B cell (primary cell): ENCODE results near the gene FIBCD1. TPM values are rescaled to one million over a fixed set of nuclear protein-coding genes. Genes with fewer than 3 reads are reported as not detected.

ENCODE experiments used
- ATAC-seq: fragments of 200-7000 bp; cut with Tn5 transposase; one replicate; pipeline ENCODE4 v1.10.0; 2021; ENCODE audit warnings: low read depth, mild to moderate bottlenecking, moderate number of reproducible peaks, moderate library complexity
- CTCF ChIA-PET: fragments of 350-600 bp; sonication (Branson Sonifier 250); formaldehyde crosslinking; loops from one replicate; lab custom pipeline; 2021; ENCODE audit warnings: antibody characterized with exemption, inconsistent platforms; lab: Charles Lee
- POLR2A ChIA-PET: fragments of 350-600 bp; sonication (Branson Sonifier 250); formaldehyde crosslinking; loops from one replicate; lab custom pipeline; 2021; ENCODE audit warnings: antibody characterized with exemption; lab: Charles Lee
- DNase-seq: peaks from one replicate; pipeline ENCODE4 v3.0.0; 2013
- H2AFZ ChIP-seq: 2 replicates; pipeline ENCODE4 v1.6.1; 2012; ENCODE audit warnings: mild to moderate bottlenecking, low read depth, low read length; ENCODE audit not compliant: insufficient read depth, poor library complexity, severe bottlenecking
- H3K27ac ChIP-seq, 2 donors: 1 replicate in 1 of 2; 2 replicates in 1 of 2; pipeline ENCODE4 v1.5.1; 2012 to 2013; ENCODE audit warnings: low read length in 2 of 2, mild to moderate bottlenecking in 2 of 2, moderate library complexity in 1 of 2
- H3K27me3 ChIP-seq, 4 experiments: fragments of 200-600 bp in 1 of 4; sonication (generic) in 1 of 4; replicated peaks in 1 of 4; 1 replicate in 2 of 4; 2 replicates in 2 of 4; pipeline versions ENCODE4 v1.6.1 to v1.7.0; 2013 to 2016; ENCODE audit warnings: low read length in 3 of 4, mild to moderate bottlenecking in 2 of 4, mixed read lengths in 1 of 4, moderate library complexity in 1 of 4; ENCODE audit not compliant: insufficient read depth in 4 of 4, control insufficient read depth in 3 of 4; ENCODE audit errors: control extremely low read depth in 1 of 4
- H3K36me3 ChIP-seq, 2 experiments: replicated peaks in 1 of 2; 1 replicate in 1 of 2; 2 replicates in 1 of 2; pipeline versions ENCODE4 v1.6.1 to v1.7.1; 2013; ENCODE audit warnings: low read length in 1 of 2; ENCODE audit not compliant: insufficient read depth in 2 of 2, control insufficient read depth in 1 of 2; ENCODE audit errors: control extremely low read depth in 1 of 2, extremely low read depth in 1 of 2
- H3K4me1 ChIP-seq, 2 donors: fragments of 200-600 bp in 1 of 2; sonication (generic) in 1 of 2; 1 replicate in 1 of 2; 2 replicates in 1 of 2; pipeline versions ENCODE4 v1.5.1 to v1.6.1; 2013 to 2017; ENCODE audit warnings: low read length in 2 of 2; ENCODE audit not compliant: control insufficient read depth in 2 of 2, insufficient read depth in 2 of 2
- H3K4me2 ChIP-seq: replicated peaks from 2 replicates; pipeline ENCODE3; 2012; ENCODE audit warnings: mild to moderate bottlenecking, low read depth, low read length; ENCODE audit not compliant: poor library complexity, severe bottlenecking
- H3K4me3 ChIP-seq, 5 experiments: fragments of 200-600 bp in 1 of 5; sonication (generic) in 1 of 5; 1 replicate in 3 of 5; 2 replicates in 2 of 5; pipeline versions ENCODE4 v1.5.1 to v1.7.0; 2011 to 2016; ENCODE audit warnings: low read length in 4 of 5, mild to moderate bottlenecking in 4 of 5, low read depth in 2 of 5, control low read depth in 1 of 5, moderate library complexity in 1 of 5; ENCODE audit not compliant: insufficient read depth in 1 of 5; ENCODE audit errors: control extremely low read depth in 1 of 5, extremely low read depth in 1 of 5
- H3K79me2 ChIP-seq: fragments of 200-600 bp; sonication (generic); one replicate; pipeline ENCODE4 v1.6.0; 2016; ENCODE audit warnings: low read length; ENCODE audit not compliant: control insufficient read depth, insufficient read depth
- H3K9ac ChIP-seq: fragments of 200-600 bp; sonication (generic); 2 replicates; pipeline ENCODE4 v1.6.1; 2017; ENCODE audit warnings: mild to moderate bottlenecking, low read length, moderate library complexity
- H3K9me3 ChIP-seq, 3 donors: one replicate each; pipeline versions ENCODE4 v1.6.1 to v1.7.1; 2013; ENCODE audit warnings: low read length in 2 of 3; ENCODE audit not compliant: control insufficient read depth in 2 of 3, insufficient read depth in 1 of 3; ENCODE audit errors: control extremely low read depth in 1 of 3
- H4K20me1 ChIP-seq: 2 replicates; pipeline ENCODE4 v1.6.0; 2012; ENCODE audit warnings: mild to moderate bottlenecking, low read length; ENCODE audit not compliant: insufficient read depth, control insufficient read depth, poor library complexity, severe bottlenecking
- H3K27ac Mint-ChIP-seq: one replicate; pipeline ENCODE4 v1.8.0; 2021; ENCODE audit warnings: mixed read lengths
- H3K27me3 Mint-ChIP-seq: one replicate; pipeline ENCODE4 v1.8.0; 2021; ENCODE audit warnings: mixed read lengths
- H3K4me1 Mint-ChIP-seq: one replicate; pipeline ENCODE4 v1.8.0; 2021; ENCODE audit warnings: mixed read lengths
- H3K4me3 Mint-ChIP-seq: one replicate; pipeline ENCODE4 v1.8.0; 2021; ENCODE audit warnings: mixed read lengths
- H3K9me3 Mint-ChIP-seq: one replicate; pipeline ENCODE4 v1.8.0; 2022; ENCODE audit warnings: mixed read lengths; ENCODE audit not compliant: insufficient read depth
- CTCF ChIP-seq: fragments of 200-600 bp; IDR thresholded peaks from one replicate; pipeline ENCODE4 v1.8.0; 2022; ENCODE audit warnings: antibody characterized with exemption, mild to moderate bottlenecking
- EZH2 ChIP-seq: IDR thresholded peaks from 2 replicates; pipeline ENCODE4 v1.6.1; 2012; ENCODE audit warnings: borderline replicate concordance, low read depth, mild to moderate bottlenecking, moderate library complexity, low read length; ENCODE audit not compliant: insufficient read depth, poor library complexity, severe bottlenecking
- WGBS: methylation state at CpG from one replicate; pipeline ENCODE4 v1.1.5; 2013; ENCODE audit warnings: missing lambda C conversion rate; ENCODE audit not compliant: insufficient coverage; 5-methylcytosine and 5-hydroxymethylcytosine counted together
- intact Hi-C: fragments of 100-400 bp; cut with micrococcal nuclease; formaldehyde crosslinking; loops from one replicate; pipeline ENCODE4 v1.10.0; 2022
- polyA plus RNA-seq: library from polyadenylated mRNA; depleted of rRNA; stranded (reverse); fragments of >200 nt; gene quantifications from 2 replicates; pipeline ENCODE4 v1.2.3, GENCODE V29; 2012
- total RNA-seq, 2 donors: library from RNA; stranded (reverse); fragments of 120-200 nt in 1 of 2; gene quantifications; 1 replicate in 1 of 2; 2 replicates in 1 of 2; pipeline versions ENCODE4 v1.2.3 to v1.2.4, GENCODE V29; 2013 to 2022

The FIBCD1 gene
- total and polyA plus RNA-seq, 2 donors (not counting 1 experiment from before 2014, with no cell fraction given), result not detected

GRCh38 chr9:130857864-130858738 lies 80.9 kb downstream of the FIBCD1 start:
- Histone ChIP-seq H3K27me3 (no peaks in the 10 kb centered on the region), H3K9ac (no peak overlapping the region), H3K79me2 (no peaks in the 10 kb centered on the region), H3K36me3 (peaks cover 1 to 25% of the 10 kb centered on the region in 2 experiments), H3K9me3 (no peaks in the 10 kb centered on the region), H3K4me3 (no peak overlapping the region), H3K4me1 (no peaks in the 10 kb centered on the region), H3K4me2 (no peak overlapping the region), H4K20me1 (no peaks in the 10 kb centered on the region), H3K27ac (no peak overlapping the region), H2AFZ (no peak overlapping the region)
- Mint-ChIP-seq H3K4me1 (no peaks in the 10 kb centered on the region), H3K27me3 (no peaks in the 10 kb centered on the region), H3K4me3 (no peak overlapping the region), H3K9me3 (no peaks in the 10 kb centered on the region), H3K27ac (no peak overlapping the region)
- DNase-seq, result no peak
- ChIA-PET POLR2A (no interaction called here), CTCF (interaction anchor here (1.3 to 1.4 kb wide), 3 partner anchors 9 to 149 kb away, joined by 3 to 4 read pairs (median 3); no protein-coding TSS in a partner anchor)
- intact Hi-C loops, result no loop called here
- WGBS, result 82% methylated on average over 20 of the region's 22 CpGs
- TF ChIP-seq CTCF, result no peak
- TF ChIP-seq EZH2, result no peak
- no peak for ATAC-seq

- Histone ChIP-seq H3K36me3 (peaks cover 1 to 22% of the 10 kb centered on the region in 2 experiments), H3K9me3 (no peaks in the 10 kb centered on the region), H3K9ac (no peak overlapping the region), H3K4me1 (no peaks in the 10 kb centered on the region), H3K79me2 (no peaks in the 10 kb centered on the region), H3K27ac (no peak overlapping the region), H4K20me1 (no peaks in the 10 kb centered on the region), H3K4me2 (no peak overlapping the region), H2AFZ (no peak overlapping the region), H3K27me3 (no peaks in the 10 kb centered on the region), H3K4me3 (no peak overlapping the region)
- CTCF ChIA-PET, result interaction anchor here (0.7 to 1.0 kb wide), 2 partner anchors 13 to 150 kb away, joined by 3 read pairs; no protein-coding TSS in a partner anchor
- 97% methylated on average over 5 of the region's 8 CpGs for WGBS
- H3K27ac Mint-ChIP-seq, result no peak overlapping the region
- H3K27me3 Mint-ChIP-seq, result no peaks in the 10 kb centered on the region
- no peak overlapping the region for H3K4me3 Mint-ChIP-seq
- DNase-seq (no peak), ATAC-seq (no peak)
- intact Hi-C loops, result no loop called here
- no peaks in the 10 kb centered on the region for H3K9me3 Mint-ChIP-seq
- no peaks in the 10 kb centered on the region for H3K4me1 Mint-ChIP-seq
- TF ChIP-seq CTCF, result no peak
- TF ChIP-seq EZH2, result no peak
- POLR2A ChIA-PET, result no interaction called here
Observed at GRCh38 chr9:130856474-130856873, 82.6 kb downstream of the FIBCD1 start.
